Astrocyte (in vitro differentiated cells and primary cell): ENCODE results near the gene HOXD13. TPM values are rescaled to one million over a fixed set of nuclear protein-coding genes. Genes with fewer than 3 reads are reported as not detected.
A peak's percentile ranks its signal among the peaks of the same experiment; 100 is the strongest.

Experiments
- DNase-seq: peaks from one replicate; pipeline ENCODE4 v3.0.0-alpha.2; 2010; ENCODE audit warnings: low read depth
- FAIRE-seq: peaks from 2 replicates; lab custom pipeline; 2011; peaks lifted over from hg19 to GRCh38; lab: Jason Lieb, UNC
- H2AFZ ChIP-seq: 2 replicates; pipeline ENCODE4 v1.6.0; 2012; ENCODE audit warnings: low read depth, low read length, inconsistent platforms
- H3K27ac ChIP-seq: 2 replicates; pipeline ENCODE4 v1.5.1; 2011; ENCODE audit warnings: low read depth, low read length, inconsistent platforms
- H3K27me3 ChIP-seq: 2 replicates; pipeline ENCODE4 v1.6.0; 2011; ENCODE audit warnings: low read length, inconsistent platforms; ENCODE audit not compliant: insufficient read depth
- H3K36me3 ChIP-seq: 2 replicates; pipeline ENCODE4 v1.5.1; 2011; ENCODE audit warnings: low read length, inconsistent platforms; ENCODE audit not compliant: insufficient read depth
- H3K4me1 ChIP-seq: 2 replicates; pipeline ENCODE4 v1.5.1; 2011; ENCODE audit warnings: low read length, inconsistent platforms; ENCODE audit not compliant: insufficient read depth
- H3K4me2 ChIP-seq: 2 replicates; pipeline ENCODE4 v1.6.0; 2012; ENCODE audit warnings: low read length, inconsistent platforms
- H3K4me3 ChIP-seq: 2 replicates; pipeline ENCODE4 v1.5.1; 2011; ENCODE audit warnings: low read depth, mild to moderate bottlenecking, low read length, inconsistent platforms; ENCODE audit not compliant: insufficient read depth
- H3K79me2 ChIP-seq: 2 replicates; pipeline ENCODE4 v1.6.0; 2012; ENCODE audit warnings: mild to moderate bottlenecking, low read length, inconsistent platforms; ENCODE audit not compliant: insufficient read depth
- H3K9ac ChIP-seq: 2 replicates; pipeline ENCODE4 v1.6.0; 2012; ENCODE audit warnings: mild to moderate bottlenecking, low read length, inconsistent platforms
- H3K9me3 ChIP-seq: 2 replicates; pipeline ENCODE4 v1.5.1; 2012; ENCODE audit warnings: low read depth, mild to moderate bottlenecking, low read length, inconsistent platforms; ENCODE audit not compliant: insufficient read depth
- H4K20me1 ChIP-seq: 2 replicates; pipeline ENCODE4 v1.6.0; 2012; ENCODE audit warnings: low read length, inconsistent platforms; ENCODE audit not compliant: insufficient read depth
- H3K27ac Mint-ChIP-seq: one replicate; pipeline ENCODE4 v1.8.0; 2021; ENCODE audit warnings: mild to moderate bottlenecking, mixed read lengths; ENCODE audit not compliant: unreplicated experiment
- H3K27me3 Mint-ChIP-seq: one replicate; pipeline ENCODE4 v1.8.0; 2021; ENCODE audit warnings: low read depth, mixed read lengths; ENCODE audit not compliant: unreplicated experiment
- H3K36me3 Mint-ChIP-seq: one replicate; pipeline ENCODE4 v1.8.0; 2021; ENCODE audit warnings: low read depth, mixed read lengths; ENCODE audit not compliant: unreplicated experiment
- H3K4me1 Mint-ChIP-seq: one replicate; pipeline ENCODE4 v1.8.0; 2021; ENCODE audit warnings: low read depth, mixed read lengths; ENCODE audit not compliant: unreplicated experiment
- H3K4me3 Mint-ChIP-seq: one replicate; pipeline ENCODE4 v1.8.0; 2021; ENCODE audit warnings: mild to moderate bottlenecking, moderate library complexity, mixed read lengths; ENCODE audit not compliant: unreplicated experiment
- H3K9me3 Mint-ChIP-seq: one replicate; pipeline ENCODE4 v1.8.0; 2021; ENCODE audit warnings: mild to moderate bottlenecking, mixed read lengths; ENCODE audit not compliant: unreplicated experiment
- EZH2 ChIP-seq: IDR thresholded peaks from 2 replicates; pipeline ENCODE4 v1.6.1; 2012; ENCODE audit warnings: mild to moderate bottlenecking, low read length, inconsistent platforms; ENCODE audit not compliant: insufficient read depth
- total RNA-seq: library from RNA; stranded (reverse); gene quantifications from 2 replicates; pipeline ENCODE4 v1.2.1, GENCODE V29; 2021
- TF ChIP-seq, protein P1 (sequence below): IDR thresholded peaks from 2 replicates; pipeline ENCODE4 v1.5.1; 2011; ENCODE audit warnings: low read depth, mild to moderate bottlenecking, inconsistent platforms, low read length, moderate library complexity; ENCODE audit not compliant: insufficient read depth

The HOXD13 gene
- total RNA-seq, 1 donor from 2014 or later: not detected

DNA sequence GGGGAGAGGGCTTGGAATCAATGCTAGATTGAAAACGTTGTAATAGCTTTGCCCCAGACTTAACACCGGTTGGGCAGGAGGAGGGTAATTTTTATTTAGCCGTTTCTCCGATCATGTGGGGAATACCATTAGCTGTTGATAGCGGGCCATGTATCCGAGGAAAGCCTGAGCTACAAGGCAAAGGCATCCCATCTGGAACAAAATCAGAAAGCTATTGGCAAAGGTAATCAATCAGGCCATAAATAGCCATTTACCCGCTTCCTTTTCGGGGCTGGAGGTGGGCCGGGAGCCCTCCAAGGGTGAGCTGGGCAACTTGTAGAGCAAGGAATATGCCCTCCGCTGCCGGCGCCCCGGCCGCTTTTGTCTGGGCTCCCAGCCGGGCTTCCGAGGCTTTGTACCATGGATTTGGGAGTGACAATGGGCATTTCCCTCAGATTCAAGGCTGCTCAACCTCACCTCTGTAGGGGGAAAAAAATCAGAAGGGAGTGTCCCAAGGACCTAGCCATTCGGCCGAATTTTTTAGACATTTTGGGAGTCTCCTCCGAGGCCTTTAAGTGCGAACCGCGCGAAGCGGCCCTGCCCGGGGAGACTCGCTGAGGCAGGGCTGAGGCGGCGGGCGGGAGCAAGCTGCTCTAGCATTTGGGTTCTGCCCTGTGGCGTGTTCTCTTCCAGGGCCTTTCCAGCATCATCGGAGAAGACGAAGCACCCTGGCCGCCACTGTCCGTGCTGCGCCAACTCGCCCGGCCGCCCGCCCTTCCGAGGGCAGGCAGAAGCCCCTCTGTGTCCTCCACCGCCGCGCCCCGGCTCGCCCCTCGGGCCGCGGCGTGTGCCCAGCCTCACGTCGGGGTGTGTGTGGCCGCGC lies 28.9 kb downstream of the HOXD13 start:
- Histone ChIP-seq H2AFZ (no peak overlapping the region), H3K36me3 (no peaks in the 10 kb centered on the region), H3K4me3 (no peak overlapping the region), H3K9me3 (peaks cover 8% of the 10 kb centered on the region), H3K4me2 (no peak overlapping the region), H3K9ac (no peak overlapping the region), H3K27ac (no peak overlapping the region), H3K79me2 (no peaks in the 10 kb centered on the region), H4K20me1 (no peaks in the 10 kb centered on the region), H3K4me1 (peaks cover 8% of the 10 kb centered on the region), H3K27me3 (peaks cover 99% of the 10 kb centered on the region)
- DNase-seq (no peak), FAIRE-seq (no peak)
- no peaks in the 10 kb centered on the region for H3K4me1 Mint-ChIP-seq
- H3K4me3 Mint-ChIP-seq: no peak overlapping the region
- peaks cover 5% of the 10 kb centered on the region for H3K36me3 Mint-ChIP-seq
- TF ChIP-seq EZH2: no peak
- TF ChIP-seq, protein P1, sequence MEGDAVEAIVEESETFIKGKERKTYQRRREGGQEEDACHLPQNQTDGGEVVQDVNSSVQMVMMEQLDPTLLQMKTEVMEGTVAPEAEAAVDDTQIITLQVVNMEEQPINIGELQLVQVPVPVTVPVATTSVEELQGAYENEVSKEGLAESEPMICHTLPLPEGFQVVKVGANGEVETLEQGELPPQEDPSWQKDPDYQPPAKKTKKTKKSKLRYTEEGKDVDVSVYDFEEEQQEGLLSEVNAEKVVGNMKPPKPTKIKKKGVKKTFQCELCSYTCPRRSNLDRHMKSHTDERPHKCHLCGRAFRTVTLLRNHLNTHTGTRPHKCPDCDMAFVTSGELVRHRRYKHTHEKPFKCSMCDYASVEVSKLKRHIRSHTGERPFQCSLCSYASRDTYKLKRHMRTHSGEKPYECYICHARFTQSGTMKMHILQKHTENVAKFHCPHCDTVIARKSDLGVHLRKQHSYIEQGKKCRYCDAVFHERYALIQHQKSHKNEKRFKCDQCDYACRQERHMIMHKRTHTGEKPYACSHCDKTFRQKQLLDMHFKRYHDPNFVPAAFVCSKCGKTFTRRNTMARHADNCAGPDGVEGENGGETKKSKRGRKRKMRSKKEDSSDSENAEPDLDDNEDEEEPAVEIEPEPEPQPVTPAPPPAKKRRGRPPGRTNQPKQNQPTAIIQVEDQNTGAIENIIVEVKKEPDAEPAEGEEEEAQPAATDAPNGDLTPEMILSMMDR: no peak
- H3K27ac Mint-ChIP-seq: no peak overlapping the region
- peaks cover 38% of the 10 kb centered on the region for H3K9me3 Mint-ChIP-seq
- peaks cover 78% of the 10 kb centered on the region for H3K27me3 Mint-ChIP-seq

DNA sequence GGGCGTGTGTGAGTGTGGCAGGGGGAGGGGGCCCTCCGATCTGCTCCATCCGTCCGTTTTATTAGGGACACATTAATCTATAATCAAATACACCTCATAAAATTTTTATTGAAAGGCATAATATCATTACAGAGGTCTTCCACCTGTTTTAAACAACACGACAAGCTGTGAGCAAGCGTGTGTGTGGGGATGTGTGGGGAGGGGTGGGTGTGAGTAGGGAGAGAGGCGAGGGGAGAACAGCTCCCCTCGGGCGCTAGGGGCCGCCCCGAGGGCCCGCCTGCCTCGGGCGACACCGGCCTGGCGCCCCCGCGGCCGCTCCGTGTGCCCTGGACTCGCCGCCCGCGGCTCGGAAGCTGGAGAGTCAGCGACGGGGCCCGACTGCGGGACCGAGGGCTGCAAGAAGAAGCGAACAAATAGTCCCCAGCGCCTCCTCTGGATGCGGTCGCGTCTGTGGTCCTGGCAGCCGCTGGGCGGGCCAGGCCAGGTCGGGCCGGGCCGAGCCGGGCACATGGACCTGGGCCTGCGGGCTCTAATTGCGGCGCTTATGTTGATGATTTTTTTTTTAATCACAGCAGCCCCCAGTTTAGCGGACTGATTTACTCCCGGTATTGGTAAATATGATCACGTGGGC lies 29.6 kb downstream of the HOXD13 start:
- Mint-ChIP-seq H3K4me3 (no peak overlapping the region), H3K27ac (no peak overlapping the region), H3K9me3 (peaks cover 31% of the 10 kb centered on the region), H3K27me3 (peaks cover 78% of the 10 kb centered on the region), H3K36me3 (peaks cover 2% of the 10 kb centered on the region), H3K4me1 (no peaks in the 10 kb centered on the region)
- no peak overlapping the region for H2AFZ ChIP-seq
- no peaks in the 10 kb centered on the region for H4K20me1 ChIP-seq
- no peaks in the 10 kb centered on the region for H3K36me3 ChIP-seq
- peaks cover 8% of the 10 kb centered on the region for H3K4me1 ChIP-seq
- H3K9me3 ChIP-seq: peaks cover 3% of the 10 kb centered on the region
- DNase-seq: no peak
- TF ChIP-seq EZH2: peak; percentile 86
- TF ChIP-seq, protein P1: no peak
- peak overlapping the region; percentile 67 for H3K4me2 ChIP-seq
- no peak overlapping the region for H3K27ac ChIP-seq
- H3K27me3 ChIP-seq: peaks cover 99% of the 10 kb centered on the region
- H3K79me2 ChIP-seq: no peaks in the 10 kb centered on the region
- no peak for FAIRE-seq
- no peak overlapping the region for H3K4me3 ChIP-seq
- no peak overlapping the region for H3K9ac ChIP-seq
